Fibroblast of pulmonary artery (primary cell): Measurements from ENCODE around the gene HIVEP3.

Experiments used
- DNase-seq: peaks from one replicate; pipeline ENCODE4 v3.0.0-alpha.2; 2010; ENCODE audit warnings: low read depth
- H3K4me3 ChIP-seq: replicated peaks from 2 replicates; pipeline ENCODE4 v1.5.1; 2011; ENCODE audit warnings: low read depth, mild to moderate bottlenecking, control low read depth, low read length, moderate library complexity
- TF ChIP-seq, protein P1 (sequence below): IDR thresholded peaks from 2 replicates; pipeline ENCODE4 v1.5.1; 2011; ENCODE audit warnings: mild to moderate bottlenecking, control low read depth, low read length, inconsistent platforms; ENCODE audit errors: missing control alignments

The HIVEP3 gene

DNA sequence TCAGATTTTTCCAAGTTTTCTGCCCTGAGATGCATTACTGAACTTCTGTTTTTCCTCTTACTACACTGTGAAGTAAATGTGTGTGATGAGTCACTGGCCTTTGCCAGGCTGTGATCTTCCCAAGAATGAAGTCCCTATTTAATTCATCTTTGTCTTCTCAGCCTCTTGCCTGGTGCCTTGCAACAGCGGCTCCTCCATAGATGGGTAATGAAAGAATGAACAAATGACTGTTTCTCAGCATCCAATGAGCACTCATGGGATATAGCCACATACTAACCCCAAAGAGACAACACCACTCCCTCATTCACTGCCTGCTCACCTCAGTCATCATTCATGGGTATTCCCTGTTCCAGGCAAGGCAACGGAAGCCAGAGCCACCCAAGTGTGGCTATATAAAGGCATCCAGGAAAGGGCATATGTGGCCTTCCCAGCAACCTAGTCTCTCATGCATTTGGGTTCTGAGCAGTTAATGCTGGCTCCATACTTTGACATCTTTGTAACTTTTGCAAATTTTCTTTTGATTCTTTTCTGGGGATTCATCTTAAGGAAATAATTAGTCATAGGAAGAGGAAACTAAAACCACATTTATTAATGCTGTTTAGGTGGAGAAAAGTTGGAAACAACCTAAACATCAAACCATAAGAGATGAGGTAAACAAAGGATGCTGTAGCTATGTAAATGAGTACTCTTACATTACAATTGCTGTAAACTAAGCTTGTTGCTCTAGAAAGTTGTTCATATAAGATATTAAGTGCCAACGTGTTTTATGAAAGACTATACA lies 71.9 kb downstream of the HIVEP3 start:
- peak; percentile 56 for DNase-seq
- TF ChIP-seq, protein P1, sequence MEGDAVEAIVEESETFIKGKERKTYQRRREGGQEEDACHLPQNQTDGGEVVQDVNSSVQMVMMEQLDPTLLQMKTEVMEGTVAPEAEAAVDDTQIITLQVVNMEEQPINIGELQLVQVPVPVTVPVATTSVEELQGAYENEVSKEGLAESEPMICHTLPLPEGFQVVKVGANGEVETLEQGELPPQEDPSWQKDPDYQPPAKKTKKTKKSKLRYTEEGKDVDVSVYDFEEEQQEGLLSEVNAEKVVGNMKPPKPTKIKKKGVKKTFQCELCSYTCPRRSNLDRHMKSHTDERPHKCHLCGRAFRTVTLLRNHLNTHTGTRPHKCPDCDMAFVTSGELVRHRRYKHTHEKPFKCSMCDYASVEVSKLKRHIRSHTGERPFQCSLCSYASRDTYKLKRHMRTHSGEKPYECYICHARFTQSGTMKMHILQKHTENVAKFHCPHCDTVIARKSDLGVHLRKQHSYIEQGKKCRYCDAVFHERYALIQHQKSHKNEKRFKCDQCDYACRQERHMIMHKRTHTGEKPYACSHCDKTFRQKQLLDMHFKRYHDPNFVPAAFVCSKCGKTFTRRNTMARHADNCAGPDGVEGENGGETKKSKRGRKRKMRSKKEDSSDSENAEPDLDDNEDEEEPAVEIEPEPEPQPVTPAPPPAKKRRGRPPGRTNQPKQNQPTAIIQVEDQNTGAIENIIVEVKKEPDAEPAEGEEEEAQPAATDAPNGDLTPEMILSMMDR = no peak
- no peak overlapping the region for H3K4me3 ChIP-seq

DNA sequence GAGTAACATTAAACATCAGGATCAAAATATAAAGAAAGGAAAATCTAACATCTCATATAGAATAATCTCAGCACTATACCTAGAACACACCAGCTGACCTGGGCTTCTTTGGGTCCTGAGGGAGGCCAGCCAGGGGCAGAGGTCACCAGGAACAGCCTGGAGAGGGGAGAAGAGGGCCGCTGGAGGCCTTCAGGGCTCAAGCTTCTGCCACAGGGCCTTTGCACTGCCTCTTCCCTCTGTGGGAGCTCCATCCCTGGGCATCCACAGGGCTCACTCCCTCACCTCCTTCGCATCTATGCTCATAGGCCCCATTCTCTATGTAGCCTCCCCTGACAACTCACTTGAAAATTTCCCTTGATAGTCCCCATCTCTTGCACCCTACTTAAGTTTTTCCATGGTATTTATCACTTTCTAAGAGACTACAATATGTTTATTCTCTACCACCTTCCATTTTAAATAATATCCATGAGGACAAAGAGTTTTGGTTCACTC lies 73.9 kb downstream of the HIVEP3 start:
- H3K4me3 ChIP-seq = no peak overlapping the region
- TF ChIP-seq, protein P1 = no peak
- no peak for DNase-seq

DNA sequence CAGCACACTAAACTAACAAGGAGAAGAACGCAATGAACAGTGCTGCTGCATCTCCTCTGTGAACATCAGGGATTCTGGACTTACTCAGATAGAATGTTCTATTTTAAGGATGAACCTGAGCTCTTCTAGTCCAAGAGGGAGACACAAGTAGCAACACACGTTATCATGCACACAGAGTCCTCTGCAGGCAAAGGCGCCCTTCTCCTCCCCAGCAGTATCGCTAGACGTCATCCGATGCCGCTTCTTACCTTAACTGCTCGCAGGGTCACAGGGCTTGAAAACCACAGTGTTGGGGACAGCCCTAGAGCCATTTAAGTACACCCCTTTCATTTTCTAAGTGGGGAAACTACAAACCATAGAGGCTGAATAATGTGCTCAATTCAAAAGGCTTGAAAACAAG lies 74.5 kb downstream of the HIVEP3 start:
- TF ChIP-seq, protein P1 = no peak
- H3K4me3 ChIP-seq = no peak overlapping the region
- DNase-seq = no peak

DNA sequence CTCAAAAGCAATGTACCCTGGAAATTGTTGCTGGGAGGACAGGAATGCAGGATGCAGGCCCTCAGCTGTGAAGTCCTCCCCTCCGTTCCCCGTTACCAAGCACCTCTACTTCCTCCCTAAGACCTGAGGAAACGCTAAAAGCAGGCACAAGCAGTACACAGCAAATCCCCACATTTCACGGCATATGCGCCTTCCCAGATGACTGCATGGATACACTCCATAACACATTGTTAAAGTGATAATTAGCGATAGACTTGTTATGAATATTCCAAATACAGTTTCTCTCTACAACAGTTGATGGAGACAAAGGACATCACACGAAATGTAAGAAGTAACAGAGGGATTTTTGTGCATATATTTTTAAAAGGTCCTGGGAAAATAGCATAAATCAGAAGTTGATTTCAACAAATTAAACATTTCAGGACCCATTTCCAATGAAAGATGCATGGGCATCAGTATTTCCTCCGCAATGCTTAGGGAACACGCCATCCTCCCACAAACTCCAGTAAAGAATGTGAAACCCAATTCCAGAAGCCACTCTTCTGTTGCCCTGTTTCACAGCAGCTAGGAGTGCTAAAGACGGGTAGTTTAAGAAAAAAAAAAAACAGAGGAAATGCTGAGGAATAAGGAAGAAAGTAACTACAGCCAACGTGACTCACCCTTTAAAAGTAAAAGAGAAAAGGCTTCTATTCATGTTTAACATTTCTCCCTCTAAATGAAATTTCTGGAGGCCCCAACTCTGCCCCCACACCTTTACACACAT lies 75.5 kb downstream of the HIVEP3 start:
- peak; percentile 79 for DNase-seq
- H3K4me3 ChIP-seq = no peak overlapping the region
- TF ChIP-seq, protein P1 = peak; percentile 14

DNA sequence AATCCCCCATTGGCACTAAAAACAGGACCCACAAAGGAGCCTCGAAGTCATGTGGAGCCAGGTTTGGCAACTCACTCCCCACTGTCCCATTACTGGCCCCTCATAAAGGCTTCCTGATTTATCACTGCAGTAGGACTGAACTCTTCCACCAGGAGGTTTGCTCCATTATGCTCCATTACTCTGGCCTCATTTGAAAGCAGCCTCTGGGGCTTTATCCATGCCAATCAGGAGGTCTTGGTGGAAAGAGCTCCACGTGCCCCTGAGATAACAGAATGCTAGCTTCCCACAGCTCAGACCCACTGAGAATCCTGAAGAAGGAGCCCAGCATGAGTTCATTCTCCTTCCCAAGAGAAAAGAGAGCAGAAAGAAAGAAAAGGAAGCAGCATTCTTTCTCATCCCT lies 76.4 kb downstream of the HIVEP3 start:
- no peak overlapping the region for H3K4me3 ChIP-seq
- TF ChIP-seq, protein P1 = no peak
- no peak for DNase-seq

DNA sequence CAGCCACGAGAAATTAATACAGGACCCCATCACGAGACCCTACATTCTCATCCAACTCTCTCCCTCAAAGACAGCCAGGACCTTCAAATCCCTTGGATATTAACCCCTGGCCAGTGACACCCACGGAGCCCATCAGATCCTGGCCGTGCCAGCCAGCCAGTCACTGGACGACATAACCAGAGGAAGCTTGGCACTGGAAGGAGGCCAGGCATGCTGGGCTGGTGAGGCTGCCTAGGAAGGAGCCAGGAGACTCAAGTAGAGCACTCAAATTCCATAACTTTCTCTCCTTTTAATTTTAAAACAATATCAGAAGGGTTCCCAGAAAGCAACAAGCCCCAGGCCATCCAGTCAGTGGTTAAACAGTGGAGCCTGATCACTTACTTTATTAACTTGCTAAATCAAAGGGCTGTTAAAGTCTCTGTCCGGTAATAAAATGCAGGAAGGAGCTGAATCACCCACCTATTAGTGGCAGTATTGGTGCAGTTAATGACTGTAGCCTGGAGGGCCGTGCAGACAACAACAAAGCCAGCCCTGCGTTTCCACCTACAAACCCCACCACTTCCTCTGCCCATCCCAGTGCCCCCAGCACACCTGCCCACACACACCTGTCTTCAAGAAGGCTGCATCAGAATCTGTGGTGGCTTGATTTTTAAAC lies 78.0 kb downstream of the HIVEP3 start:
- no peak overlapping the region for H3K4me3 ChIP-seq
- TF ChIP-seq, protein P1 = no peak
- no peak for DNase-seq
